Measurements from ENCODE around the gene GALE.

GALE gene

DNA sequence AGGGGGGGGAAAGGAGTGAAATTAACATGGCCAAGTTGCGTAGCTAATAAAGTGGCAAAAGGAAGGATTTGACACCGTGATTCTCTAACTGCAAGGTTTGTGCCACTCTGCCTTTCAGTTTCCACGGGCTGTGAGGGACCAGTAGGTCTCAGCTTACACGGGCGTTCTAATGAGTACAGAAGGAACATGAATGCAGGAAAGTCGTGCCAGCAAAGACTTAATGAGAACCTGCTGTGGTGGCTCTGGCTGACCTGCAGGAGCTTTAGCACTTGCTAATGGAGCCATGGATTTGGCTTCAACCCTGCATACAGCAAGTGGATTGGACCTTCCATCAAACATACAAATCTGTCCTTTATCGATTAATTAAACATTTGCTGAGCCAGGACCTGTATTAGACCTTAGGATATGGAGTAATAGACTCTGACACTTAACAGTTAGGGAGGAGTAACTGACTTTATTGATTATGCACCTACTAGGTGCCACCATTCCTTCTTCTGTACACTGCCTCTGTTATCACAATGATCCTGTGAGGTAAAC, 37.4 kb downstream of the GALE start:
- Histone ChIP-seq H3K27me3 (ENCODE audit: insufficient read depth, poor library complexity, severe bottlenecking) (no peaks in the 10 kb centered on the region), H3K27ac (replicated peaks) (no peak overlapping the region), H3K4me3 (replicated peaks; ENCODE audit: insufficient read depth, low read length) (no peak overlapping the region)
- no peak for DNase-seq (ENCODE audit: low read depth in 1 of 2, low spot score in 1 of 2)
- no peak for TF ChIP-seq GABPA (IDR thresholded peaks at IDR 0.05; ENCODE audit: low read depth)
- TF ChIP-seq, protein P1, sequence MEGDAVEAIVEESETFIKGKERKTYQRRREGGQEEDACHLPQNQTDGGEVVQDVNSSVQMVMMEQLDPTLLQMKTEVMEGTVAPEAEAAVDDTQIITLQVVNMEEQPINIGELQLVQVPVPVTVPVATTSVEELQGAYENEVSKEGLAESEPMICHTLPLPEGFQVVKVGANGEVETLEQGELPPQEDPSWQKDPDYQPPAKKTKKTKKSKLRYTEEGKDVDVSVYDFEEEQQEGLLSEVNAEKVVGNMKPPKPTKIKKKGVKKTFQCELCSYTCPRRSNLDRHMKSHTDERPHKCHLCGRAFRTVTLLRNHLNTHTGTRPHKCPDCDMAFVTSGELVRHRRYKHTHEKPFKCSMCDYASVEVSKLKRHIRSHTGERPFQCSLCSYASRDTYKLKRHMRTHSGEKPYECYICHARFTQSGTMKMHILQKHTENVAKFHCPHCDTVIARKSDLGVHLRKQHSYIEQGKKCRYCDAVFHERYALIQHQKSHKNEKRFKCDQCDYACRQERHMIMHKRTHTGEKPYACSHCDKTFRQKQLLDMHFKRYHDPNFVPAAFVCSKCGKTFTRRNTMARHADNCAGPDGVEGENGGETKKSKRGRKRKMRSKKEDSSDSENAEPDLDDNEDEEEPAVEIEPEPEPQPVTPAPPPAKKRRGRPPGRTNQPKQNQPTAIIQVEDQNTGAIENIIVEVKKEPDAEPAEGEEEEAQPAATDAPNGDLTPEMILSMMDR (IDR thresholded peaks at IDR 0.05; ENCODE audit: insufficient read depth, low read length) = no peak

DNA sequence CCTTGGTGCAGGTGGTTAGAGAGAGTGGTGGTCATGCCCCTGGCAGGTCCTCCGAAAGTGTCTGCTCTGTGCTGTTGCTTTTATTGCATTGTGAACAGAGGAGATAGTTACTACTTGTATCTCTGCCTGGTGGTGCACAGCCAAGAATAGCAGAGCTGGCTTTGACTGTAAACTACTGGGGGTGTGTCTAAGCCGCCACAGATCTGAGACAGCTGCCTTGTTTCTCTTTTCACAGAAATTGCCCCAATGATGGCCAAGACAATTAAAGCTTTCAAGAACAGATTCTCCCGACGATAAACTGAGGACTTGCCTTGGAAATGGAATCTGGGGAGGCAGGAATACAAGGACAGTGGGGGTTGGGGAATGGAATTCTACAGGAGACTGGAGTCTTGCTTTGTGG, 41.3 kb downstream of the GALE start:
- Histone ChIP-seq H3K27ac (replicated peaks) (no peak overlapping the region), H3K4me3 (replicated peaks; ENCODE audit: insufficient read depth, low read length) (no peak overlapping the region), H3K27me3 (ENCODE audit: insufficient read depth, poor library complexity, severe bottlenecking) (no peaks in the 10 kb centered on the region)
- no peak for DNase-seq (ENCODE audit: low read depth in 1 of 2, low spot score in 1 of 2)
- TF ChIP-seq, protein P1 (IDR thresholded peaks at IDR 0.05; ENCODE audit: insufficient read depth, low read length) = no peak
- TF ChIP-seq SPI1 (IDR thresholded peaks at IDR 0.05; ENCODE audit: borderline replicate concordance, low read depth) (no peak), POLR2AphosphoS5 (IDR thresholded peaks at IDR 0.05; ENCODE audit: low read depth) (no peak), GABPA (IDR thresholded peaks at IDR 0.05; ENCODE audit: low read depth) (no peak)
- TF ChIP-seq, protein P2, sequence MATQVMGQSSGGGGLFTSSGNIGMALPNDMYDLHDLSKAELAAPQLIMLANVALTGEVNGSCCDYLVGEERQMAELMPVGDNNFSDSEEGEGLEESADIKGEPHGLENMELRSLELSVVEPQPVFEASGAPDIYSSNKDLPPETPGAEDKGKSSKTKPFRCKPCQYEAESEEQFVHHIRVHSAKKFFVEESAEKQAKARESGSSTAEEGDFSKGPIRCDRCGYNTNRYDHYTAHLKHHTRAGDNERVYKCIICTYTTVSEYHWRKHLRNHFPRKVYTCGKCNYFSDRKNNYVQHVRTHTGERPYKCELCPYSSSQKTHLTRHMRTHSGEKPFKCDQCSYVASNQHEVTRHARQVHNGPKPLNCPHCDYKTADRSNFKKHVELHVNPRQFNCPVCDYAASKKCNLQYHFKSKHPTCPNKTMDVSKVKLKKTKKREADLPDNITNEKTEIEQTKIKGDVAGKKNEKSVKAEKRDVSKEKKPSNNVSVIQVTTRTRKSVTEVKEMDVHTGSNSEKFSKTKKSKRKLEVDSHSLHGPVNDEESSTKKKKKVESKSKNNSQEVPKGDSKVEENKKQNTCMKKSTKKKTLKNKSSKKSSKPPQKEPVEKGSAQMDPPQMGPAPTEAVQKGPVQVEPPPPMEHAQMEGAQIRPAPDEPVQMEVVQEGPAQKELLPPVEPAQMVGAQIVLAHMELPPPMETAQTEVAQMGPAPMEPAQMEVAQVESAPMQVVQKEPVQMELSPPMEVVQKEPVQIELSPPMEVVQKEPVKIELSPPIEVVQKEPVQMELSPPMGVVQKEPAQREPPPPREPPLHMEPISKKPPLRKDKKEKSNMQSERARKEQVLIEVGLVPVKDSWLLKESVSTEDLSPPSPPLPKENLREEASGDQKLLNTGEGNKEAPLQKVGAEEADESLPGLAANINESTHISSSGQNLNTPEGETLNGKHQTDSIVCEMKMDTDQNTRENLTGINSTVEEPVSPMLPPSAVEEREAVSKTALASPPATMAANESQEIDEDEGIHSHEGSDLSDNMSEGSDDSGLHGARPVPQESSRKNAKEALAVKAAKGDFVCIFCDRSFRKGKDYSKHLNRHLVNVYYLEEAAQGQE (IDR thresholded peaks at IDR 0.05; ENCODE audit: insufficient replicate concordance, low read depth) = no peak

DNA sequence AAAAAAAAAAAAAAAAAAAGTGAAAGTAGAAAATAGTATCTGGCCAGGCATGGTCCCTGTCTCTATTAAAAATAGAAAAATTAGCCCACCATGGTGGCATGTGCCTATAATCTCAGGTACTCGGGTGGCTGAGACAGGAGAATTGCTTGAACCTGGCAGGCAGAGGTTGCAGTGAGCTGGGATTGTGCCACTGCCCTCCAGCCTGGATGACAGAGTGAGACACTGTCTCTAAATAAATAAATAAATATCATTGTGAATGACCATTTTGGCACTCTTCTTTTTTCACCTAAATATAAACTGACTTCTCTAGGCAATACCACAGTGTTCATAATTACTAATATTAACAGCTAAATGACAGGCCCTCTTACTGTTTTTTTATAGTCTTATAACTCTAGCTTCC, 42.7 kb downstream of the GALE start:
- DNase-seq (ENCODE audit: low read depth in 1 of 2, low spot score in 1 of 2) = no peak
- Histone ChIP-seq H3K27me3 (ENCODE audit: insufficient read depth, poor library complexity, severe bottlenecking) (no peaks in the 10 kb centered on the region), H3K27ac (replicated peaks) (no peak overlapping the region), H3K4me3 (replicated peaks; ENCODE audit: insufficient read depth, low read length) (no peak overlapping the region)
- TF ChIP-seq GABPA (IDR thresholded peaks at IDR 0.05; ENCODE audit: low read depth) (no peak), SPI1 (IDR thresholded peaks at IDR 0.05; ENCODE audit: borderline replicate concordance, low read depth) (no peak), POLR2AphosphoS5 (IDR thresholded peaks at IDR 0.05; ENCODE audit: low read depth) (no peak)
- TF ChIP-seq, protein P1 (IDR thresholded peaks at IDR 0.05; ENCODE audit: insufficient read depth, low read length) = no peak
- TF ChIP-seq, protein P2 (IDR thresholded peaks at IDR 0.05; ENCODE audit: insufficient replicate concordance, low read depth) = no peak

DNA sequence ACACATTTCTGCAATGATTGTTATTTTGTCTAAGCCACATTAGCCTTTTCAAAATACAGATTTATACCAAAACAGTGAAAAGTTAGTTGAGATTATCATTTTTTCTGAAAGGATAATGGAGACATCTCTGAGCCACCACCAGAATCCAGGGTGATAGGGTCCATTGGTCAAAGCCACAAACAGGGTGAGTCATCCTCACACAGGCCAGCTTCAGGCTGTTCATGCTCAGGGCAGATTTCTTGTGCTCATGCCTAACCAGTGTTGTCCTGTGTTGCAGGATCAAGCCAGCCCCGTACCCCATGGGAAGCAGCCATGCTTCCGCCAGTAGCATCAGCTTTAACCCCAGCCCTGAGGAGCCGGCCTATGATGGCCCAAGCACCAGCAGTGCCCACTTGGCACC, 43.9 kb downstream of the GALE start:
- Histone ChIP-seq H3K27ac (replicated peaks) (no peak overlapping the region), H3K27me3 (ENCODE audit: insufficient read depth, poor library complexity, severe bottlenecking) (no peaks in the 10 kb centered on the region), H3K4me3 (replicated peaks; ENCODE audit: insufficient read depth, low read length) (no peak overlapping the region)
- TF ChIP-seq, protein P2 (IDR thresholded peaks at IDR 0.05; ENCODE audit: insufficient replicate concordance, low read depth) = no peak
- TF ChIP-seq, protein P1 (IDR thresholded peaks at IDR 0.05; ENCODE audit: insufficient read depth, low read length) = no peak
- TF ChIP-seq POLR2AphosphoS5 (IDR thresholded peaks at IDR 0.05; ENCODE audit: low read depth) = no peak
- no peak for TF ChIP-seq GABPA (IDR thresholded peaks at IDR 0.05; ENCODE audit: low read depth)
- TF ChIP-seq SPI1 (IDR thresholded peaks at IDR 0.05; ENCODE audit: borderline replicate concordance, low read depth) = no peak
- DNase-seq (ENCODE audit: low read depth in 1 of 2, low spot score in 1 of 2) = no peak

All from HL-60 (cell line).